Tibial nerve (tissue), 4 donors: ENCODE results near the gene RALY. TPM values are rescaled to one million over a fixed set of nuclear protein-coding genes. Genes with fewer than 3 reads are reported as not detected.

Source experiments
- DNase-seq, 2 donors: peaks; one replicate each; pipeline ENCODE4 v3.0.0-alpha.2; 2019; ENCODE audit warnings: low spot score in 2 of 2
- H3K27ac ChIP-seq, 4 donors: fragments of 200-600 bp; sonication (generic) in 3 of 4; one replicate each; pipeline ENCODE4 v1.5.1; 2017 to 2019; ENCODE audit warnings: mild to moderate bottlenecking in 1 of 4
- H3K27me3 ChIP-seq, 2 donors: fragments of 200-600 bp; sonication (generic) in 1 of 2; one replicate each; pipeline versions ENCODE4 v1.5.1 to v1.6.0; 2017 to 2019
- H3K36me3 ChIP-seq, 3 donors: fragments of 200-600 bp; sonication (generic); one replicate each; pipeline ENCODE4 v1.5.1; 2018 to 2019
- H3K4me1 ChIP-seq, 4 donors: fragments of 200-600 bp; sonication (generic) in 3 of 4; one replicate each; pipeline ENCODE4 v1.5.1; 2017 to 2019
- H3K4me3 ChIP-seq, 4 donors: fragments of 200-600 bp; sonication (generic) in 3 of 4; one replicate each; pipeline ENCODE4 v1.5.1; 2017 to 2019; ENCODE audit warnings: mild to moderate bottlenecking in 1 of 4, moderate library complexity in 1 of 4
- H3K9me3 ChIP-seq, 4 donors: fragments of 200-600 bp; sonication (generic) in 3 of 4; one replicate each; pipeline ENCODE4 v1.5.1; 2017 to 2019
- CTCF ChIP-seq, 5 experiments: fragments of 200-600 bp in 3 of 5; fragments of 450-650 bp in 2 of 5; sonication (generic) in 3 of 5; IDR thresholded peaks; one replicate each; pipeline ENCODE4 v1.5.1; 2016 to 2019; ENCODE audit warnings: antibody characterized with exemption in 5 of 5, mild to moderate bottlenecking in 3 of 5, moderate library complexity in 2 of 5
- EP300 ChIP-seq, 2 donors: sonication (generic); formaldehyde crosslinking; IDR thresholded peaks; one replicate each; pipeline ENCODE4 v1.6.1; 2017; ENCODE audit warnings: antibody characterized with exemption in 2 of 2, mild to moderate bottlenecking in 1 of 2
- POLR2A ChIP-seq, 2 donors: fragments of 450-650 bp; IDR thresholded peaks; one replicate each; pipeline ENCODE4 v1.6.1; 2017; ENCODE audit warnings: antibody characterized with exemption in 2 of 2, mild to moderate bottlenecking in 2 of 2, moderate library complexity in 2 of 2
- WGBS, 2 donors: methylation state at CpG; one replicate each; pipeline ENCODE4 v1.1.5; 2018; 5-methylcytosine and 5-hydroxymethylcytosine counted together
- total RNA-seq, 4 donors: library from RNA; depleted of rRNA; stranded (reverse); fragments of >200 nt; gene quantifications; one replicate each; pipeline ENCODE4 v1.1.0, GENCODE V29; 2016

RALY gene
- total RNA-seq, 4 donors from 2014 or later, result 69.1 to 107 (median 96.4) TPM

DNA sequence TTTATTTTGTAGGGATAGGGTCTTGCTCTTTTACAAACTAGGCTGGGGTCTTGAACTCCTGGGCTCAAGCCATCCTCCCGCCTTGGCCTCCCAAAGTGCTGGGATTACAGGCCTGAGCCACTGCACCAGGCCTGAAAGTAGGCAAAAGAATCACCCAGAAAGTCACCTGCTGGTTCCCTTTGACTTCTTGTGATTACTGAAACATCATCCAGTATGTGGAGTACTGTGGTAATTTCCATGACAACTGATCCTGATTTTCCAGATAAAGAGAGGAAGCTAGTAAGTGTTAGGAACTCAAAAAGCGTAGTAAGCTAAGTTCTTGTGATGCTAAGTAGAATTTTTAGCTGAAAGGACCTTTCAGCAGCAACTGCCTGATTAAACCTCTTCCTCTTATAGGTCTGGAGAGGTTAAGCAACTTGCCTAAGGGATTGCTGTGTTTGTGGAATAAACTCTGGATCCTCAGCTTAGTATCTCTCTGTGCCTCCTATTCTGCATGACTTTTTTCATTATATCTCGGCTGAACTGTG lies 16.8 kb downstream of the RALY start:
- H3K36me3 ChIP-seq, result peaks cover 0 to 3% (median 0%) of the 10 kb centered on the region in 3 donors
- no peak overlapping the region for H3K27ac ChIP-seq
- no peak for DNase-seq
- 62 to 77% methylated on average over 3 of the region's 3 CpGs for WGBS, 2 donors
- H3K4me1 ChIP-seq, result peaks cover 0 to 83% (median 35%) of the 10 kb centered on the region in 4 donors
- TF ChIP-seq CTCF (IDR thresholded peaks at IDR 0.05) (no peak), POLR2A (IDR thresholded peaks at IDR 0.05) (no peak), EP300 (IDR thresholded peaks at IDR 0.05) (no peak)
- H3K27me3 ChIP-seq, result no peaks in the 10 kb centered on the region
- H3K9me3 ChIP-seq, result no peaks in the 10 kb centered on the region
- H3K4me3 ChIP-seq, result no peak overlapping the region

DNA sequence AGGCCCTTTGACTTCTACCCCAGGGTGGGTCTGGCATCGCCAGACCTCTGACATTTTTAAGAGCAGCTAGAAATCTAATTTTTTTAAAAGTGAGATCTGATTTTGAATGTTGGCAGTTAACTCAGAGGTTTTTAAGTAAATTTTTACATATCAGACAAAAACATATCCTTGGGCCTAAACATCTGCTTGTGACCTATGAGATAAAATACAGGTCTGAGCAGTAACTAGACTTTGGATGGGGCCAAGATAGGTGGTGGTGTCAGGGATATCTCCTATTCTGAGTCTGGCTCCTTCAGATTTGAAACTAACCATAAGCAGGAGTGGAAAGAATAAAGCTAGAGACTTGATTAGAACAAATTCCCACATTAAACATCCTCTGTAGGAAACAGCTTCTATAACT lies 17.6 kb downstream of the RALY start:
- no peak for DNase-seq
- H3K27me3 ChIP-seq, result no peaks in the 10 kb centered on the region
- H3K27ac ChIP-seq, result no peak overlapping the region
- peaks cover 0 to 3% (median 0%) of the 10 kb centered on the region in 3 donors for H3K36me3 ChIP-seq
- TF ChIP-seq EP300 (IDR thresholded peaks at IDR 0.05) (no peak), CTCF (IDR thresholded peaks at IDR 0.05) (no peak), POLR2A (IDR thresholded peaks at IDR 0.05) (no peak)
- 93% methylated on average over 1 of the region's 1 CpG for WGBS, 2 donors
- peaks cover 0 to 88% (median 40%) of the 10 kb centered on the region in 4 donors for H3K4me1 ChIP-seq
- no peaks in the 10 kb centered on the region for H3K9me3 ChIP-seq
- no peak overlapping the region for H3K4me3 ChIP-seq

GRCh38 chr20:34012330-34012729 lies 18.6 kb downstream of the RALY start:
- no peaks in the 10 kb centered on the region for H3K27me3 ChIP-seq
- no peak for TF ChIP-seq EP300 (IDR thresholded peaks at IDR 0.05)
- no peak for TF ChIP-seq CTCF (IDR thresholded peaks at IDR 0.05)
- no peak for TF ChIP-seq POLR2A (IDR thresholded peaks at IDR 0.05)
- H3K4me3 ChIP-seq, result no peak overlapping the region
- H3K9me3 ChIP-seq, result no peaks in the 10 kb centered on the region
- DNase-seq, result no peak
- no peak overlapping the region for H3K27ac ChIP-seq
- peaks cover 0 to 92% (median 51%) of the 10 kb centered on the region in 4 donors for H3K4me1 ChIP-seq
- H3K36me3 ChIP-seq, result peaks cover 0 to 2% (median 0%) of the 10 kb centered on the region in 3 donors
- 74 to 75% methylated on average over 5 of the region's 5 CpGs for WGBS, 2 donors

DNA sequence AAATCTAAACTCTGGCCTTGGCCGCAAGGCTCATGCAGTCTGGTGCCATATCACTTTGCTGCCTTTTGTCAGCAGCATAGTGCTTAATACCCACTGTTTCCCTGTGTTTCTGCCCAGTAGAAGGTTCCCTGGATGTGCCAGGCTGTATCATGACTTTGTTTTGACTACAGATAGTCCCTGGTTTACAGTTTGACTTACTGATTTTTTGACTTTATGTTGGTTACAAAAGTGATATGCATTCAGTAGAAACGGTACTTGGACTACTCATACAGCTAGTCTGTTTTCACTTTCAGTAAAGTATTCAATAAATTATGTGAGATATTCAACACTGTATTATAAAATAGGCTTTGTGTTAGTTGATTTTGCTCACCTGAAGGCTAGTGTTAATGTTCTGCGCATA lies 19.0 kb downstream of the RALY start:
- Histone ChIP-seq H3K9me3 (no peaks in the 10 kb centered on the region), H3K4me1 (peaks cover 0 to 96% (median 55%) of the 10 kb centered on the region in 4 donors), H3K4me3 (no peak overlapping the region), H3K27me3 (no peaks in the 10 kb centered on the region), H3K36me3 (no peaks in the 10 kb centered on the region), H3K27ac (no peak overlapping the region)
- no peak for DNase-seq
- TF ChIP-seq EP300 (IDR thresholded peaks at IDR 0.05) (no peak), POLR2A (IDR thresholded peaks at IDR 0.05) (no peak), CTCF (IDR thresholded peaks at IDR 0.05) (no peak)
- WGBS, 2 donors, result 80 to 88% methylated on average over 3 of the region's 3 CpGs

- H3K4me1 ChIP-seq, result peaks cover 0 to 96% (median 56%) of the 10 kb centered on the region in 4 donors
- TF ChIP-seq POLR2A (IDR thresholded peaks at IDR 0.05), result no peak
- TF ChIP-seq EP300 (IDR thresholded peaks at IDR 0.05), result no peak
- TF ChIP-seq CTCF (IDR thresholded peaks at IDR 0.05), result no peak
- no peak overlapping the region for H3K4me3 ChIP-seq
These were observed 19.8 kb downstream of the RALY start for GRCh38 chr20:34013554-34013953.

More at GRCh38 chr20:34013554-34013953, 19.8 kb downstream of the RALY start:
- Histone ChIP-seq H3K27me3 (no peaks in the 10 kb centered on the region), H3K27ac (no peak overlapping the region), H3K36me3 (no peaks in the 10 kb centered on the region), H3K9me3 (no peaks in the 10 kb centered on the region)
- WGBS, 2 donors, result 79 to 88% methylated on average over 2 of the region's 2 CpGs
- DNase-seq, result no peak
